Neural crest cell (in vitro differentiated cells): ENCODE measurements around the gene PKLR. TPM values are rescaled to one million over a fixed set of nuclear protein-coding genes. Genes with fewer than 3 reads are reported as not detected.
A peak's percentile ranks its signal among the peaks of the same experiment; 100 is the strongest.
"Not testable (repeated sequence)": the region's sequence is repeated elsewhere in the genome, so short reads cannot be mapped to it uniquely, and the experiment has no call there.

Experiments used
- DNase-seq: peaks from one replicate; pipeline ENCODE4 v3.0.0; 2021; ENCODE audit warnings: low read depth, mixed read lengths, low spot score
- H3K27ac Mint-ChIP-seq: one replicate; pipeline ENCODE4 v1.8.0; 2021; ENCODE audit warnings: mild to moderate bottlenecking, mixed read lengths; ENCODE audit not compliant: unreplicated experiment
- H3K27me3 Mint-ChIP-seq: 2 replicates; pipeline ENCODE4 v1.8.0; 2021; ENCODE audit warnings: low read depth, mild to moderate bottlenecking, mixed read lengths
- H3K36me3 Mint-ChIP-seq: 2 replicates; pipeline ENCODE4 v1.8.0; 2021; ENCODE audit warnings: low read depth, mild to moderate bottlenecking, mixed read lengths
- H3K4me1 Mint-ChIP-seq: 2 replicates; pipeline ENCODE4 v1.8.0; 2021; ENCODE audit warnings: mixed read lengths
- H3K4me3 Mint-ChIP-seq: one replicate; pipeline ENCODE4 v1.8.0; 2021; ENCODE audit warnings: mild to moderate bottlenecking, mixed read lengths
- H3K9me3 Mint-ChIP-seq: 2 replicates; pipeline ENCODE4 v1.8.0; 2021; ENCODE audit warnings: mixed read lengths
- CTCF ChIP-seq: fragments of 200-600 bp; sonication (generic); conservative IDR thresholded peaks from 2 replicates; pipeline ENCODE4 v1.5.0; 2021; ENCODE audit warnings: antibody characterized with exemption, mild to moderate bottlenecking
- long read RNA-seq: library from polyadenylated mRNA; unstranded; transcript quantifications from one replicate; pipeline ENCODE4 v2.0.0, GENCODE V29; 2020
- total RNA-seq: library from RNA; stranded (reverse); gene quantifications from 2 replicates; pipeline ENCODE4 v1.2.1, GENCODE V29; 2021

Gene PKLR
- not detected in 2 replicates for total RNA-seq
- long read RNA-seq: 0 reads

GRCh38 chr1:155301342-155301841 is at the start of gene PKLR:
Gene PKLR (minus strand): TSS chr1:155301438. CDS start chr1:155301395, 43 bp downstream.
- Mint-ChIP-seq H3K27ac (peak within 1 kb of the TSS; percentile 87), H3K4me3 (no peak within 1 kb of the TSS), H3K4me1 (peaks cover 23% of the 10 kb centered on the region)

GRCh38 chr1:155342842-155343241 is 41.6 kb upstream of the PKLR start:
- H3K4me1 Mint-ChIP-seq: no peaks in the 10 kb centered on the region
- H3K27me3 Mint-ChIP-seq: no peaks in the 10 kb centered on the region
- H3K36me3 Mint-ChIP-seq: peaks cover 21% of the 10 kb centered on the region
- H3K9me3 Mint-ChIP-seq: no peaks in the 10 kb centered on the region
- no peak overlapping the region for H3K4me3 Mint-ChIP-seq
- H3K27ac Mint-ChIP-seq: no peak overlapping the region
- TF ChIP-seq CTCF: no peak
- DNase-seq: no peak

More at GRCh38 chr1:155301342-155301841, at the start of gene PKLR:
- no peak for DNase-seq
- H3K27me3 Mint-ChIP-seq: no peaks in the 10 kb centered on the region
- no peaks in the 10 kb centered on the region for H3K9me3 Mint-ChIP-seq
- TF ChIP-seq CTCF: no peak
- no peaks in the 10 kb centered on the region for H3K36me3 Mint-ChIP-seq

GRCh38 chr1:155339515-155340097 is 38.4 kb upstream of the PKLR start:
- Mint-ChIP-seq H3K4me1 (no peaks in the 10 kb centered on the region), H3K27me3 (no peaks in the 10 kb centered on the region), H3K27ac (no peak overlapping the region), H3K36me3 (peaks cover 26% of the 10 kb centered on the region), H3K4me3 (no peak overlapping the region), H3K9me3 (no peaks in the 10 kb centered on the region)
- no peak for TF ChIP-seq CTCF
- no peak for DNase-seq

- H3K27ac Mint-ChIP-seq: no peak overlapping the region
- no peak overlapping the region for H3K4me3 Mint-ChIP-seq
- TF ChIP-seq CTCF: no peak
- no peak for DNase-seq
- H3K4me1 Mint-ChIP-seq: no peaks in the 10 kb centered on the region
- H3K27me3 Mint-ChIP-seq: no peaks in the 10 kb centered on the region
- no peaks in the 10 kb centered on the region for H3K9me3 Mint-ChIP-seq
- peaks cover 22% of the 10 kb centered on the region for H3K36me3 Mint-ChIP-seq
These were observed 33.7 kb upstream of the PKLR start for GRCh38 chr1:155334962-155335361.

GRCh38 chr1:155329980-155330598 is 28.9 kb upstream of the PKLR start:
- Mint-ChIP-seq H3K27me3 (peaks cover 4% of the 10 kb centered on the region), H3K27ac (no peak overlapping the region), H3K4me3 (no peak overlapping the region), H3K4me1 (peaks cover 13% of the 10 kb centered on the region), H3K36me3 (peaks cover 9% of the 10 kb centered on the region), H3K9me3 (no peaks in the 10 kb centered on the region)
- no peak for DNase-seq
- TF ChIP-seq CTCF: no peak

GRCh38 chr1:155328856-155329255 is 27.6 kb upstream of the PKLR start:
- H3K27me3 Mint-ChIP-seq, H3K36me3 Mint-ChIP-seq, H3K9me3 Mint-ChIP-seq, H3K27ac Mint-ChIP-seq, DNase-seq: not testable (repeated sequence)
- peaks cover 13% of the 10 kb centered on the region for H3K4me1 Mint-ChIP-seq
- H3K4me3 Mint-ChIP-seq: peak overlapping the region; percentile 65
